K562 (cell line): ENCODE measurements around the gene ZER1. TPM values are rescaled to one million over a fixed set of nuclear protein-coding genes. Genes with fewer than 3 reads are reported as not detected.

Experiments used
- ATF6 ChIP-seq: sonication (generic); formaldehyde crosslinking; IDR thresholded peaks from 2 replicates; pipeline ENCODE4 v1.4.0; 2020; ENCODE audit warnings: mild to moderate bottlenecking, missing genetic modification reagents
- ELK1 ChIP-seq: sonication (generic); formaldehyde crosslinking; IDR thresholded peaks from 2 replicates; pipeline ENCODE4 v1.8.1; 2022; ENCODE audit warnings: missing genetic modification reagents
- ETV1 ChIP-seq: fragments of 450-650 bp; conservative IDR thresholded peaks from 2 replicates; pipeline ENCODE4 v1.6.1; 2016; ENCODE audit warnings: missing genetic modification characterization, control low read depth, low read depth, missing compliant biosample characterization
- MLX ChIP-seq, 2 experiments: fragments of 450-650 bp in 1 of 2; sonication (generic) in 1 of 2; formaldehyde crosslinking; conservative IDR thresholded peaks; 2 replicates each; pipeline versions ENCODE4 v1.4.0 to v1.8.1; 2020 to 2022; ENCODE audit warnings: mild to moderate bottlenecking in 1 of 2, missing genetic modification reagents in 1 of 2
- MTA1 ChIP-seq: fragments of 450-650 bp; IDR thresholded peaks from 2 replicates; pipeline ENCODE4 v1.6.1; 2017; ENCODE audit warnings: borderline replicate concordance
- RUNX1 ChIP-seq: sonication (generic); IDR thresholded peaks from 2 replicates; pipeline ENCODE4 v1.6.1; 2016; ENCODE audit warnings: antibody characterized with exemption, low read depth
- SMARCA5 ChIP-seq: fragments of 450-650 bp; IDR thresholded peaks from 2 replicates; pipeline ENCODE4 v1.6.1; 2016
- USF2 ChIP-seq: sonication (generic); formaldehyde crosslinking; IDR thresholded peaks from 2 replicates; pipeline ENCODE4 v1.5.0; 2020; ENCODE audit warnings: missing genetic modification reagents
- YBX1 ChIP-seq: fragments of 450-650 bp; IDR thresholded peaks from 2 replicates; pipeline ENCODE4 v1.7.1; 2016; ENCODE audit warnings: mild to moderate bottlenecking
- ZMIZ1 ChIP-seq, 2 experiments: fragments of 150-350 bp in 1 of 2; IDR thresholded peaks; 2 replicates each; pipeline ENCODE4 v1.6.1; 2012 to 2016; ENCODE audit warnings: low read depth in 2 of 2, low read length in 2 of 2, mild to moderate bottlenecking in 1 of 2, moderate library complexity in 1 of 2
- ZZZ3 ChIP-seq: fragments of 450-650 bp; IDR thresholded peaks from 2 replicates; pipeline ENCODE4 v1.6.1; 2016; ENCODE audit warnings: antibody characterized with exemption, mild to moderate bottlenecking, moderate library complexity
- polyA plus RNA-seq, 8 experiments: library from polyadenylated mRNA; depleted of rRNA in 4 of 8; stranded (reverse) in 5 of 8; unstranded in 3 of 8; fragments of >200 nt; fragmentation: Nextera tagmentation in 2 of 8; fragmentation: Illumina TruSeq in 1 of 8; extraction: Ambion mirVana in 2 of 8; extraction: Trizol in 1 of 8; gene quantifications; 2 replicates each; pipeline versions ENCODE4 v1.2.1 to v1.2.3, GENCODE V29; 2011 to 2014; ENCODE audit warnings: inconsistent platforms in 1 of 8, missing spikeins in 1 of 8
- total RNA-seq, 7 experiments: library from RNA; depleted of rRNA in 6 of 7; stranded (reverse); fragments of >200 nt in 6 of 7; fragmentation: Illumina TruSeq in 2 of 7; extraction: Trizol in 2 of 7; gene quantifications; 2 replicates each; pipeline versions ENCODE4 v1.2.1 to v1.2.3, GENCODE V29; 2011 to 2021; ENCODE audit warnings: low replicate concordance in 1 of 7

Gene ZER1
- total and polyA plus RNA-seq, 9 of the 15 experiments (the other 6 are each of a cell fraction or from before 2014, with no cell fraction given): 0.07 to 10.7 (median 6.2) TPM

GRCh38 chr9:128684325-128685199 lies 87.2 kb downstream of the ZER1 start (continued):
- TF ChIP-seq ETV1: no peak
- TF ChIP-seq SMARCA5: no peak
- TF ChIP-seq RUNX1: no peak
- TF ChIP-seq ZMIZ1 (IDR thresholded peaks at IDR 0.05; ENCODE audit: low read depth in 2 of 2, low read length in 2 of 2): no peak
- TF ChIP-seq YBX1: no peak
- no peak for TF ChIP-seq ATF6 (CRISPR knock-in tag)
- TF ChIP-seq MLX (CRISPR knock-in tag; conservative IDR thresholded peaks at IDR 0.05): no peak
- no peak for TF ChIP-seq ELK1 (CRISPR knock-in tag)
- 0 out of 2 replicates have a peak, but pooled peaks have one; percentile 40 for TF ChIP-seq USF2 (CRISPR knock-in tag)
- TF ChIP-seq ZZZ3: no peak
- no peak for TF ChIP-seq MTA1
